ENCODE data around the gene LSM10. TPM values are rescaled to one million over a fixed set of nuclear protein-coding genes. Genes with fewer than 3 reads are reported as not detected.

LSM10 gene
- total RNA-seq, 2 donors from 2014 or later: 37.5 to 45.6 TPM

DNA sequence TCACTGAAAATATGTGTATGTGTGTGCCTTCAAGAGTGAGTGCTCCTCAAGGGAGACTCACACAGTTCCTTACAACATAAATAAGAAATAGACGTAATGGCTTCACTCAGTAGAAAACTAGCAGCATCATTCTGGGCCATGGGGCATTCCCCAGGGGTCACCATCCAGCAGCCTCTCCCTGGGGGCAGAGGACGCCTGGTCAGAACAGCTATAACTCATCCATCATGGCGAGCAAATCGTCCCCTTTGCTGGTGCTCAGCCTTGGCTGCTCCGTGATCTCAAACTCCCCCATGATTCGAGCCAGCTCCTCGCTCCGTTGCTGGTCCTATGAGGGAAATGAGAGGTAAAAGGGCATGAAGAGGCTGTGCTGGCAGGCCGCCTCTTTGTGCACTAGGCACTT, 20.2 kb upstream of the LSM10 start:
- no peak for DNase-seq
- Mint-ChIP-seq H3K9me3 (peaks cover 13% of the 10 kb centered on the region), H3K27me3 (ENCODE audit: insufficient read depth) (no peaks in the 10 kb centered on the region), H3K4me1 (peaks cover 2% of the 10 kb centered on the region), H3K4me3 (no peak overlapping the region), H3K36me3 (ENCODE audit: low read depth) (peaks cover 16% of the 10 kb centered on the region), H3K27ac (no peak overlapping the region)
- H3K9me3 ChIP-seq (ENCODE audit: control insufficient read depth, low read length): peaks cover 14% of the 10 kb centered on the region
- H3K27ac ChIP-seq (ENCODE audit: low read depth, low read length): no peak overlapping the region
- TF ChIP-seq, protein P1, sequence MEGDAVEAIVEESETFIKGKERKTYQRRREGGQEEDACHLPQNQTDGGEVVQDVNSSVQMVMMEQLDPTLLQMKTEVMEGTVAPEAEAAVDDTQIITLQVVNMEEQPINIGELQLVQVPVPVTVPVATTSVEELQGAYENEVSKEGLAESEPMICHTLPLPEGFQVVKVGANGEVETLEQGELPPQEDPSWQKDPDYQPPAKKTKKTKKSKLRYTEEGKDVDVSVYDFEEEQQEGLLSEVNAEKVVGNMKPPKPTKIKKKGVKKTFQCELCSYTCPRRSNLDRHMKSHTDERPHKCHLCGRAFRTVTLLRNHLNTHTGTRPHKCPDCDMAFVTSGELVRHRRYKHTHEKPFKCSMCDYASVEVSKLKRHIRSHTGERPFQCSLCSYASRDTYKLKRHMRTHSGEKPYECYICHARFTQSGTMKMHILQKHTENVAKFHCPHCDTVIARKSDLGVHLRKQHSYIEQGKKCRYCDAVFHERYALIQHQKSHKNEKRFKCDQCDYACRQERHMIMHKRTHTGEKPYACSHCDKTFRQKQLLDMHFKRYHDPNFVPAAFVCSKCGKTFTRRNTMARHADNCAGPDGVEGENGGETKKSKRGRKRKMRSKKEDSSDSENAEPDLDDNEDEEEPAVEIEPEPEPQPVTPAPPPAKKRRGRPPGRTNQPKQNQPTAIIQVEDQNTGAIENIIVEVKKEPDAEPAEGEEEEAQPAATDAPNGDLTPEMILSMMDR (conservative IDR thresholded peaks at IDR 0.05): no peak
- 87 to 94% methylated on average over 6 to 9 of the region's 9 CpGs for WGBS, 2 experiments (ENCODE audit: insufficient coverage in 1 of 2, insufficient read length in 1 of 2)
- H3K9ac ChIP-seq (ENCODE audit: extremely low read depth, low read length, poor library complexity, severe bottlenecking): no peak overlapping the region
- no peaks in the 10 kb centered on the region for H3K36me3 ChIP-seq (ENCODE audit: control insufficient read depth, insufficient read depth, low read length)
- H3K4me1 ChIP-seq (ENCODE audit: control insufficient read depth, insufficient read depth, low read length): no peaks in the 10 kb centered on the region
- H3K4me3 ChIP-seq (ENCODE audit: low read length): no peak overlapping the region
- no peaks in the 10 kb centered on the region for H3K27me3 ChIP-seq (ENCODE audit: control insufficient read depth, insufficient read depth, low read length, poor library complexity, severe bottlenecking)

DNA sequence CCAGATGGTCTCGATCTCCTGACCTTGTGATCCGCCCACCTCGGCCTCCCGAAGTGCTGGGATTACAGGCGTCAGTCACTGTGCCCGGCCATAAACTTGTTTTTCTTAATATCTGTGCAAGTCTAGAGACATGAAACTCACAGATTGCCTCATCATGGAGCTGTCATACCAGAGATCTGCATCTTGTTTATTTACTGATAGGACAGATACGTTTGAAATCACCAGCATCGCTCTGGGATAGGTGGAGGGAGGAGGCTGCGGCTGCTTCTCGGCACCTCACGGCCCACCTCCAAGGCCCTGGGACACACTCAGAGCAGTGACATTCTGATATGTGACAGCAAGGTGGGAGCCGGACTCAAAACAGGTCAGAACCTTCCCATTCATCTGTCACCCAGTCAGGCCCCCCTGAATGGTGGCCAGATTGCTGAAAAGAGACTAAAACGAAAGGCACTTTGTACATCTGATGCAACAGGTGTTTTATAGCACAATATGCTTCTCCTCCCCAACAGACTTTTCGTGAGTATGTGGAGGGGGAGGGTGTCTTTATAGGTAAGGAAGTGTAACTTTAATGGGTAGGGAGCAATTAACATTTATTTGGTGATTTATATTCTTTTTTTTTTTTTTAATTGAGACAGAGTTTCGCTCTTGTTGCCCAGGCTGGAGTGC, 18.1 kb upstream of the LSM10 start:
- Mint-ChIP-seq H3K4me1 (peaks cover 4% of the 10 kb centered on the region), H3K9me3 (peaks cover 13% of the 10 kb centered on the region), H3K27ac (no peak overlapping the region), H3K27me3 (ENCODE audit: insufficient read depth) (no peaks in the 10 kb centered on the region), H3K4me3 (no peak overlapping the region), H3K36me3 (ENCODE audit: low read depth) (peaks cover 26% of the 10 kb centered on the region)
- TF ChIP-seq, protein P1 (conservative IDR thresholded peaks at IDR 0.05): no peak
- no peaks in the 10 kb centered on the region for H3K4me1 ChIP-seq (ENCODE audit: control insufficient read depth, insufficient read depth, low read length)
- no peaks in the 10 kb centered on the region for H3K27me3 ChIP-seq (ENCODE audit: control insufficient read depth, insufficient read depth, low read length, poor library complexity, severe bottlenecking)
- 93 to 96% methylated on average over 11 to 15 of the region's 15 CpGs for WGBS, 2 experiments (ENCODE audit: insufficient coverage in 1 of 2, insufficient read length in 1 of 2)
- no peak overlapping the region for H3K4me3 ChIP-seq (ENCODE audit: low read length)
- no peak overlapping the region for H3K27ac ChIP-seq (ENCODE audit: low read depth, low read length)
- H3K9ac ChIP-seq (ENCODE audit: extremely low read depth, low read length, poor library complexity, severe bottlenecking): no peak overlapping the region
- DNase-seq: no peak
- H3K36me3 ChIP-seq (ENCODE audit: control insufficient read depth, insufficient read depth, low read length): no peaks in the 10 kb centered on the region
- H3K9me3 ChIP-seq (ENCODE audit: control insufficient read depth, low read length): peaks cover 14% of the 10 kb centered on the region

DNA sequence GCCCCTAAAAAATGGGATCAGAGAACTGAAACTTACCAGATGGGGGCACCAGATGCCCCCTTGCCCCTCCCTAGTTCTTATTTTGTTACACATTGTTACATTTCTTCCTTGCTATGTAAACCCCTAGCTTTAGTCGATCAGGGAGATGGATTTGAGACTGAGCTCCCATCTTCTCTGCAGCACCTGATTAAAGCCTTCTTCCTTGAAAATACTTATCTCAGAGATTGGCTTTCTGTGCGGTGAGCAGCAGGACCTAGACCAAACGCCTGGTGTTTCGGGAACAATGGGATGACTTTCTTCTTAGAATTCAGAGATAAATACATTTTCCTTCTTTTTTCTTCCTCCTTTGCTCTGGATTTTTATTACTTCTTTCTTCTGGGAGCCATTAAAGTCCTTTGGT, 16.7 kb upstream of the LSM10 start:
- no peak overlapping the region for H3K27ac ChIP-seq (ENCODE audit: low read depth, low read length)
- H3K36me3 ChIP-seq (ENCODE audit: control insufficient read depth, insufficient read depth, low read length): no peaks in the 10 kb centered on the region
- H3K9me3 ChIP-seq (ENCODE audit: control insufficient read depth, low read length): peaks cover 14% of the 10 kb centered on the region
- no peaks in the 10 kb centered on the region for H3K27me3 Mint-ChIP-seq (ENCODE audit: insufficient read depth)
- no peak overlapping the region for H3K4me3 Mint-ChIP-seq
- H3K27me3 ChIP-seq (ENCODE audit: control insufficient read depth, insufficient read depth, low read length, poor library complexity, severe bottlenecking): no peaks in the 10 kb centered on the region
- peaks cover 3% of the 10 kb centered on the region for H3K4me1 Mint-ChIP-seq
- H3K27ac Mint-ChIP-seq: no peak overlapping the region
- H3K9ac ChIP-seq (ENCODE audit: extremely low read depth, low read length, poor library complexity, severe bottlenecking): no peak overlapping the region
- peaks cover 33% of the 10 kb centered on the region for H3K36me3 Mint-ChIP-seq (ENCODE audit: low read depth)
- H3K9me3 Mint-ChIP-seq: peaks cover 13% of the 10 kb centered on the region
- TF ChIP-seq, protein P1 (conservative IDR thresholded peaks at IDR 0.05): no peak
- WGBS, 2 experiments (ENCODE audit: insufficient coverage in 1 of 2, insufficient read length in 1 of 2): 96 to 100% methylated on average over 3 to 4 of the region's 4 CpGs
- no peak for DNase-seq
- H3K4me1 ChIP-seq (ENCODE audit: control insufficient read depth, insufficient read depth, low read length): no peaks in the 10 kb centered on the region
- no peak overlapping the region for H3K4me3 ChIP-seq (ENCODE audit: low read length)

All from endodermal cell (in vitro differentiated cells).